Activated T-helper 9 cell treated with anti-CD3 and anti-CD28 coated beads, Interleukin-2, amount 50 U/mL, for 16 hours (primary cell): ENCODE results near the gene STARD7.
"Not testable (repeated sequence)": the region's sequence is repeated elsewhere in the genome, so short reads cannot be mapped to it uniquely, and the experiment has no call there.

Source experiments
- DNase-seq: peaks from one replicate; pipeline ENCODE4 v3.0.0-alpha.2; 2020; ENCODE audit warnings: low read depth

Gene STARD7, protein sequence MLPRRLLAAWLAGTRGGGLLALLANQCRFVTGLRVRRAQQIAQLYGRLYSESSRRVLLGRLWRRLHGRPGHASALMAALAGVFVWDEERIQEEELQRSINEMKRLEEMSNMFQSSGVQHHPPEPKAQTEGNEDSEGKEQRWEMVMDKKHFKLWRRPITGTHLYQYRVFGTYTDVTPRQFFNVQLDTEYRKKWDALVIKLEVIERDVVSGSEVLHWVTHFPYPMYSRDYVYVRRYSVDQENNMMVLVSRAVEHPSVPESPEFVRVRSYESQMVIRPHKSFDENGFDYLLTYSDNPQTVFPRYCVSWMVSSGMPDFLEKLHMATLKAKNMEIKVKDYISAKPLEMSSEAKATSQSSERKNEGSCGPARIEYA

DNA sequence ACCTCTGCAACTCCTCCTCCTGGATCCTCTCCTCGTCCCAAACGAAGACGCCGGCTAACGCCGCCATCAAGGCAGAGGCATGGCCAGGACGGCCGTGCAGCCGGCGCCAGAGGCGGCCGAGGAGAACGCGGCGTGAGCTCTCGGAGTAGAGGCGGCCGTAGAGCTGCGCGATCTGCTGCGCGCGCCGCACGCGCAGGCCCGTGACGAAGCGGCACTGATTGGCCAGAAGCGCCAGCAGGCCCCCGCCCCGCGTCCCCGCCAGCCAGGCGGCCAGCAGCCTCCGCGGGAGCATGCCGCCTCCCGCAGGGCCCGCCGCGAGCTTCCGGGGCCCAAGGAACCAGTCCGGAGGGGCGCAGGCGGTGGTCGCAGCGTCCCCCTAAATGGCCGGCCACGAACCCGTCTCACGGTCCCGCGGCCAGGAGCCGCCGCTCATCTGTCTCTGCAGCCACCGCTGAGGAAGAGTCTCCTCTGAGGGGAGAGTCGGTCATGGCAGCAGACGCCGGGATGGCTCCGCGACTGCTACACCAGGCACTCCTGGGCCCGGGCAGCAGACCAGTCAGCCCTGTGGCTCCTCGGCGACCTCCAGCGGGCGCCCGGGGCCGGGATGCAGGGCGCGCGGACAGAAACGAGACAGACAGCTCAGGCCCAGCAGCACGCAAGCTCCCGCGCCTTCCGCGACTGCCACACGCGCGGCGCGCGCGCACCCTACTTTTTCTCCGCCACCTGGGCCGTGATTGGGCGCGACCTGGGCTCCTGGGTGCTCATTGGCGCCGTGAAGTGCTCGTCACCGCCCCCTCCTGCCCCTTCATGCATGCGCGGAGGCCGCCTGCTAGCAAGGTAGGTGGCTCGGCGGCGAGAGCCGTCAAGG is at the start of gene STARD7:
TSS of gene STARD7 (minus strand) at position 685 of the 868 bp plus-strand sequence. CDS start at position 292, 393 bp downstream.
- DNase-seq: peak; percentile 96

DNA sequence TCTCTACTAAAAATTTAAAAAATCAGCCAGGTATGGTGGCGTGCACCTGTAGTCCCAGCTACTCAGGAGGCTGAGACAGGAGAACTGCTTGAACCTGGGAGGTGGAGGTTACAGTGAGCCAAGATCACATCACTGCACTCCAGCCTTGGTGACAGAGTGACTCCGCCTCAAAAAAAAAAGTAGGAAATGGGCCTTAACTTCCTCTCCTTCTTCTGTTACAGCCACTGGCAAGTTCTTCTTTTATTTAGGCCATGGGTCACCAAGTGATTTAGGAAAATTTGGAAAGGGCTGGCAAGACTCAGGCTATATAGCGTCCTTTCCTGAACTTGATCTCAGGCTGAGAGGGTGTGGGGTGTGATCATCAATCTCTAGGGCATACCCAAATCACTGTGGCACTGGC is 49.1 kb upstream of the STARD7 start:
- DNase-seq: not testable (repeated sequence)

DNA sequence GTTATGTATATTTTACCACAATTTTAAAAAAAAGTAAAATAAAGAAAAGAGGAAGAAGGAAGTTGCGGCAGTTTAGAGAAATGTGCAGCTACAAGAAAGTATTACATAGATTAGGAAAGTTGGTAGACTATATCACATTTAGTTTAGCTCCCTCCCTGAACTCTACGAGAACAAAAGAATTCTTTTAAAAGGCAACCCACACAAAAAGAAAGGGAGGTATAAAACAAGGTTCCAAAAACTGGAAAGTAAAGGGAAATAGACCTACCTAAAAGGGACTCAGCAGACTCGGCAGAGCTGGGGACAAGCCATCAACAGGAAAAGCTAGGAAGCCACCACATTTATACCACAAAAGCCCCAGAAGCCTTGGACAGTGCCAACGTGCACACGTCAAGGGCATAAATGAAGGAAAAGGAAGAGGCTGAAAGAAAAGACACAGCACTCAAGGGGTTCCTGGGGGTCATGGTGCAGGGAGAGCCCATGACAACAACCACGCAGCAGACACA is 48.0 kb upstream of the STARD7 start:
- no peak for DNase-seq

DNA sequence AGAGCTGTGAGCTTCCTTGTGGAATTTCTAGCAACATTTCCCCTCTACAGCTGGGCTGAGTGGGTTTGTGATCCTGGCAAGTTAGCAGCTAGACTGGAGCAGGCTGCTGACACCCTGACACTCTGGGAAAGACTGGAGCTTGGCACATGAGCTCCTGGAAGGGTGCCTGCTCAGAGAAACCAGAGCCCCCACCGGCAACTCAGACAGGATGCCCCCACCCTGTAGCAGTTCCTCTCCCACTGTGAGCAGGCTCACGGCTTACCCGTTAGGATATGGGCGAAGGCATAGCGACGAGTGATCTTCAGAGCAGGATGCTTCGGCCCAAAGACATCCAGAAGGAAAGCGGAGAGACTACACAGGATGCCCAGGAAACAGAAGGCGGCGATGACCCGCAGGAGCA is 45.9 kb upstream of the STARD7 start:
- no peak for DNase-seq

DNA sequence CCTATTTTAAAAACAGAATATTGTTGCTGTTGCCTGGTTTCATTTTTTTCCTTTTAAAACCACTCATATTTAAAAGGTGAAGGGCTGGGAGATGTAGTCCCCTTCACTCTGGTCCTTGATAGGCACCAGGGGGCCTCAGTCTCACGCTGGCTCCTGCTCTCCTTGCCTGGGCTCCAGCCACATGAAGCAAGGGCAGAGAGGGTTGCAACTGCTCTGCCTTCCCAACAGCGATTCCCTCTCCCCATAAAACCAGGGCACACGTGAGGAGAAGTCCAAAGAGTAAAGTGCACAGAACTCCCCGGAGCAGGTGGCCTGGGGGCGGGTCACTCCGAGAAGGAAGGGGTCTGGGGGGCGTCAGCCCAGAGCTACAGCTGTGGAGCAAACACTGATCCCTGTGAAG is 44.4 kb upstream of the STARD7 start:
- DNase-seq: no peak

DNA sequence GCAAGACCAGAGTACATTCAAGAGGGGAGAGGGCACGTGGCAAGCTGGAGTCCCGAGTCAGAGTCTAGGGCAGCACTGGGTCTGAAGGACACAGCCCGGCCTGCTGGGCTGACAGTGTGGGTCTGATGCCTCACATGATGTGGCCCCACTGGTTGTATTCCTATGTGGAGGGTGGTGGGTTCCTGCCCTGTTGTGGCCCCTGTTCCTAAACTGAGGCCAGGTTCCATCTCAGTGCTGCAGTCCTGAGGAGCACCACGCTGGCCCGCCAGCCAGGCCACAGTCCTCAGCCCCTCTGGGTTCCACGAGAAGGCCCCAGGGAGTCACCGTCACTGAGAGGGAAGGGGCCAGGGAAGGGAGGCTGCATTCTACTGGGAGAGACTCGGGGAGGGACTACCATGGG is 43.9 kb upstream of the STARD7 start:
- DNase-seq: no peak

DNA sequence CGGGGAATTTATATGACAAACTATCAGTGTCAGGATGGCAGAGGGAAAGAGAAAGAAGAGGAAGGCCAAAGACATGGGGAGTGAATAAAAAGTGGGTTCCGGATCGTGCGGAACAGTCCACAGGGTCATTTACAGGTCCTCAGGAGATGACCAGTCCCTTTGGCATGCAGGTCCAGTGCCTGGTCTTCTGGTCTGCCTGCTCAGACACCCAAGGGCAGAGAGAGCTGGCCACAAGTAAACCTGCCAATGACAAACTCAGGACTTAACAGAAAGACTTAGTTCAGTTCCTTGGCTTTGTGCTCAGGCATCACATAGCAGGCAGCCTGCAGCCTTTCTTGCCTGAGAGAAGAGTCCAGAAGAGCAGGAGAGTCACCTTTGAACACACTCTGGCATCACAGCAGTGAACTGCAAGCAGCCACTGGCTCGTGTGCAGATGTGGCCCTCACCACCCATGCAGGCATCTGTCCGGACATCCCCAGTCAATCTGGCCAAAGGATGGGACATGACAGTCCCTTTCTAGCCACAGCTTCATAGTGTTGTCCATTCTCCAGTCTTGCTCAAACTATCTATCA is 43.2 kb upstream of the STARD7 start:
- no peak for DNase-seq

DNA sequence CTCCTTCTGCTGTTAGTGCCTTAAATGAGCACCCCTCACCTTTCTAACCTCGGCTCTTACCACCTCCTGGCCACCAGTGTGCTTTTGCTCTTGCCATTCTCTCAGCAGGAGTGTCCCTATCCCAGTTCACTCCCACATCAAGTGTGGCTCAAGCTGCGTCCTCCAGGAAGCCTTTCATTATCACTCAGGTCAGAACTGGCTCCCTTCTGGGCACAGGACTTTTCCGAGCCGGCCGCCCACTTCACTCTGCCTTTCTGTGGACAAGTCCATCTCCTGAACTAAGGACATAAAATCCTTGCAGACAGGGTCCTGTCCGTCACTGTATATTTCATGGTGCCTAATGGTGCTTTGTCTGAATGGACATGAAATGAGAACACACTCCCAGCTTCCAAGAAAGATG is 41.6 kb upstream of the STARD7 start:
- no peak for DNase-seq

DNA sequence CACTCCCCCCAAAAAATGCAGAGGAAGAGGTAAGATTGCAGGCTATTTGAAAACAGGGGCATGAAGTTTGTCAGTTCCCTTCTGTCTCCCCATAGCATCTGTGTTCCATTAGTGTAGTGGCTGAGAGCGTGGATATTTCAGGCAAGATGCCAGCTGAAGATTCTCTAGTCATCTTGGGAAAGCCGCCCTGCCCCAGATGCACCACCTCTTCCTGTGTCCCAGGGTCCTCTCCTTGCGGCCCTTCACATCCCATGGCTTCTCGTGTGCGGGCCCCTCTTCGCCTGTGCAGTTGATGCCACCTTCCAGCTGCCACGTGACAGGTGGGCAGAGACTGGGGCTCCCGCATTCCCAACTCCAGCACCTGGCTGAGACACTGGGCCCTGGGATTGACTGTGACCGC is 41.0 kb upstream of the STARD7 start:
- no peak for DNase-seq

DNA sequence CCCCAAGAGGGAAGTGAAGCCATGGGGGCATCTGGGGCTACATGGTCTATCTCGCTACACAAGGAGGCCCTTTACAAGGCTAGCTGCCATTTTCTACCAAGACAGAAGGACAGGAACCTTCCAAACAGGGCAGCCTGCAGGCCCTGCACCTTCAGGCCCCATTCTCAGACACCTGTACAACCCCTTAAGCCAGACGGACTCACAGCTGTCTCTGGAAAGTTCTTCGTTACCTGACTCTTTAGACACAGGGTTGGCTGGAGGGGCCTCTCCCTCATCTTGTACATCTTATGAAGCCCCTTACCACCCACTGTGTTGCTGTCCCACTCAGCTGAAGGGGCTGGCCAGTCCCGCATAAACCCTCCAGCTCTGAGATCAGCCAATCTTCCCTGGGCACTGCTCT is 40.0 kb upstream of the STARD7 start:
- no peak for DNase-seq

DNA sequence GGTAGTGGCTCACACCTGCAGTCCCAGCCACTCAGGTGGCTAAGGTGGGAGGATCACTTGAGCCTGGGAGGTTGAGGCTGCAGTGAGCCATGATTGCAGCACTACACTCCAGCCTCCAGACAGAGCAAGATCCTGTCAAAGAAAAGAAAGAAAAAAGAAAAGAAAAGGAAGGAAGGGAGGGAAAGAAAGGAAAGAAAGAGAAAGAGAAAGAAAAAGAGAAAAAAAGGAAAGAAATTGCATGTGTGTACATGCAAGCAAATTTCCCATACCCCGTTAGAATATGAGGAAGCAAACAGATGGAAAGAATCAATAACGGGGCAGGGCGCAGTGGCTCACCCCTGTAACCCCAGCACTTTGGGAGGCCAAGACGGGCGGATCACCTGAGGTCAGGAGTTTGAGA is 39.3 kb upstream of the STARD7 start:
- no peak for DNase-seq

DNA sequence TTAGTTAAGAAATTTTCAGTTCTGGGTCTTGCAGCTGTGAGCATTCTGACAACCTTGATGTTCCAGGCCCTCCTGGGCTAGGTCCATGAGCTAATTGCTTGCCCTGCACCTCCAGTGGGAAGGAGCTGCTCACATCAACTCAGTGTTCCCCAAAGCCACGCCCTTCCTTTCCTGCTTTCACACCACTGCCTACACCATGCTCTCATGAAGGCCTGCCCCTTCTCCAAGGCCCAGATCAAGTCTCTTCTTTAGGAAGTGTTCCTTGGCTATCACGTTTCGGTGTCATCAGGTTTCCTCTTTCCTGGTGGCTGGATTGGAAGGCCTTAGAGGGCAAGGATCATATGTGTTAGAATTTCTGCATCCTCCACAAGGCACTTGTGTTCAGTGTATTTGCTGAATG is 38.4 kb upstream of the STARD7 start:
- DNase-seq: no peak

DNA sequence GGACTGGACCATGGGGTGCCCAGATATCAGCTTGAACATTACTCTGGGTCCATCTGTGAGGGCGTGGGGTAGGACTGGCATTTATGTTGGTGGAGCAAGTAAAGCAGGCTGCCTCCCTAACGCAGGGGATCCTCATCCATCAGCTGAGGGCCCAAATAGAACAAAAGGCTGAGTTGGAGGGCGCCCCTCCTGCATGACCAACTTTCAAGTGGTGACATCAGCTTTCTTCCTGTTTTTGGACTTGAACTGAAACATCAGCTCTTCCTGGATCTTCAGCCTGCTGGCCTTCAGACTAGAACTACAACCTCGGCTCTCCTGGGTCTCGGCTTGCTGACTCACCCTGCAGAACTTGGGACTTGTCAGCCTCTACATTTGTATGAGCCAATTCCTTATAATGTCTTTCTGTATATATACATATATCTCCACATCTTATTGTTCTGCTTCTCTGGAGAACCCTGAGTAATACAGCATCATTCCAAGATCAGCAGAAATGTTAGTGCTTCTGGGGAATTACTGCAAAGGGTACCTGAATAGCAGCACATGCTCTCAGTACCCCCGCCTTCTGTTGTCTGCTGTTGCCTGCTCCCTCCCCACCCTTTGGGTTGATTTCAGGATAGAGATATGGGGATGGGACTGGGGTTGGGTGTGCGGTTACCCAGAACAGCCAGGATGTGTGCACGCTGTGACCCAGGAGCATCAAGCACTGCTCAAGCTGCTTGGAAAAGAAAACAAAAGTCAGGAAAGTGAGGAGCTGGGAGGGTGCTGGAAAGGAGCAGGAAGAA is 37.2 kb upstream of the STARD7 start:
- no peak for DNase-seq

DNA sequence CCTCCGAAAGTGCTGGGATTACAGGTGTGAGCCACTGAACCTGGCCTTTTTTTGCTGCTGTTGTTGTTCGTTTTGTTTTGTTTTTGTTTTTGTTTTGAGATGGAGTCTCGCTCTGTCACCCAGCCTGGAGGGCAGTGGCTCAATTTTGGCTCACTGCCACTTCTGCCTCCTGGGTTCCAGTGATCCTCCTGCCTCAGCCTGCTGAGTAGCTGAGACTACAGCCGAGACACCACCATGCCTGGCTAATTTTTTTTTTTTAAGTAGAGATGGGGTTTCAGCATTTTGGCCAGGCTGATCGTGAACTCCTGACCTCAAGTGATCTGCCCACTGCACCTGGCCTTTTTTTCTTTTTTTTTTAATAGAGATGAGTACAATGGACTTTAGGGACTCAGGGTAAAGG is 35.2 kb upstream of the STARD7 start:
- DNase-seq: no peak

DNA sequence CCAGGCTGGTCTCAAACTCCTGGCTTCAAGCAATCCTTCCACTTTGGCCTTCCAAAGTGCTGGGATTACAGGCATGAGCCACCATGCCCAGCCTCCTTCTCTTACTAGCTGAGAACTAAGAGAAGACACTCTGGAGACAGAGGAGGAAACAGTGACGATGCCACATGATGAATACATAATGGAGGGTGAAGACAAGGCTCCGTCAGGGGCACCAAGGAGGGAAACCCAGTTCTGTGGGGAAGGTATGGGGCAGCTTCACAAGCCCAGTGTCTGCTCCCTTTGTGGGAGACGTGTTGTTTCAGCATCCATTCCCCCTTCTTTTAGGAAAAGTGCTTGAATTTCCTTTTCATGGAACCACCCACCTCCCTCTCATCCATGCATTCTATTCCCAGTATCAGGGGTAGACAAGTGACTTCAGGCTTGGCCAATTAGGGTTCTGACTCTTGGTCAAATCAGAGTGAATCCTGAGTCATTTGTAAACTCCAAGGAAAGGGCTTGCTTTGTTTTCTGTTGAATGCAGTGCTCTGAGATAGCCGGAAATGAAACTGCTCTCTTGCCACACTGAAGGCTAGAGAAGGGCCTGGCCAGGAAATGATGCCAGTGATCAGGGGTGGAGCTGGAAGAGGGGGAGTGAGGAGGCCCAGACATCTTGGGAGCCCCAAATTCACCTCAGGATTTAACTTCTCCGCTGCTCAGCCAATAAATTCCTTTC is 33.4 kb upstream of the STARD7 start:
- DNase-seq: peak; percentile 13

DNA sequence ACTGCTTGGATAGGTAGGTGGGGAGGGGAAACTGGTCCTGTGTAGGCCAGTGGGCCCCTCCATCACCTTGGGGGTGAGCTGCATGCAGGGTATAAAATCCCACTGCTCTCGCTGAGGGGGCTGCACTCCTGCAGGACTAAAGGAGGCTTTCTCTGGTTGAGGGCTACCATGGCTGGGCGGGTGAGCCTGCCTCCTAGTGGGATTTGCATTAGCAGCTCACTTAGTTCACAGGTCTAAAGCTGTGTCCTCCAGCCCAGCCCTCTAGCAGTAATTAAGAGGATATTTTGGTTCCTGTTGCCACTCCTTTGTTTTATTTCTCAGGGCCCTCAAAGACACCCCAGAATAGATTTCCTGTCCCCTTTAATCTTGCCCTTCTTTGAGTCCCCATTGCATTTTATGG is 32.6 kb upstream of the STARD7 start:
- DNase-seq: no peak

DNA sequence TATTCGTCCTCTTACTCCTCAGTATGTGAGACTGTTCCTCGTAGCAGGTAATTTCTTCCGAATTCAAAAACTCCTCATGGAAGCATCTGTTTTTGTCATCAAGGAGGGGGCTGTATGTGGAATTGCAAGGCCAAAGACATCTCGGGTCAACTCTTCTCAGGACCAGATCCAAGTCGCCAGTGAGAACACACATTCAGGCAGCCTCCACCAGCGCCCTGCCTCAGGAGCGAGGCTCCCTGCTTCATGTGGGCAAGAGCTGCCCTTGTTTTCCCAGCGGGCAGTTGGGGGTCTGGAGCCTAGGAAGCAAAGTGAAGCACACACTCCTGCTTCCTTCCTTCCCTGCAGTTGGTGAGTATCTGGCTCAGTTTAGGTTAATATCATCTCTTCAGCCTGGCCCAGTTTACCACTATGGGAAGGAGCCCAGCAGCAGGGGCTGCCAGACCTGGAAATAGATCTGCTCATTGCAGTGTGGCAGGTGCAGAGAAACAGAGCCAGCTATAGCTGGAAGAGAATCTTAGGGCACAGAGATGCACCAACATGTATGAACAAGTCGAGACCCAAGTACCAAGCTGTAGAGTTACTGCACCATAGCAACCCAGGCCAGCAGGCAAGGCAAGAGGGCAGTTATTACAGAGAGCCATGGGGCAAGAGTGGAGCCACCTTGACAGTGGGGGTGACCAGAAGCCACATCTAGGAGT is 31.9 kb upstream of the STARD7 start:
- DNase-seq: no peak

DNA sequence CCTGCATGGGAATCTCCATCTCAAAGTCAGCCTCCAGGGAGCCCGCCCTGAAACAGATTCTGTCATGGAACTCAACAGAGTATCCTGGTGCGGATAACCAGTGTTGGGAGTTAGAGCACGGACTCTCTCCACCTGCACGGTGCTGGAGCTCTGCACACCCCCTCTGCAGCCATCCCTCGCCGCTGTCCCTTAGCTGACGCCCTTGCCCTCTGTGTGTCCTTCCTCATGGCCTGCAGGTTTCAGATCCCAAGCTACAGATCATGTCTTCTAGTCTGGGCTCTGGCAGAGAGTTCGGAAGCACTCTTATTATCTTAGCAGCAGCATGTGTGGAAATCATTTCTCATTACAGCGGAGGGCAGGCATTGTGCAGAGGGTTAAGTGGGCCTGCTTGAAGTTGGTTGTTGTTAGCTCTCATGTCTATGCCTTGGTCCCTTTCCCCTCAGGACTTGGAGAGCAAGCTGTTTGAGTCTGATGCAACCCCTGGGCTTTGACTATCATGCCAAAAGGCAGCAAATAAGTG is 31.2 kb upstream of the STARD7 start:
- DNase-seq: no peak

DNA sequence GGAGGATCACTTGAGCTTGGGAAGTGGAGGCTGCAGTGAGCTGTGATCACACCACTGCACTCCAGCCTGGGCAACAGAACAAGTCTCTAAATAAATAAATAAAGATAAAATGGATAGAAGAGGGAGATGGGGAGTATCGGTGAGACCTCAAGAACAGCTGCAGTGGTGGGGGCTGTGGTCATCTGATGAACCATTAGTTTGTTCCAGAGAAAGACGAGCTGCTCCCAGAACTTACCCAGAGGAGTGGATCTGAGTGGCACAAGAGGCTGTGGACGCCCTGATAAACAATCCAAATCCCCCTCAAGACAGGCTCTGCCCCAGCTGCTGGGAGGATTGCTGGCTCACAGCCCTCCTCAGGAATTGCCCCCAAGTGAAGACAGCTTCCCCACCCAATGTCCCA is 30.5 kb upstream of the STARD7 start:
- no peak for DNase-seq

DNA sequence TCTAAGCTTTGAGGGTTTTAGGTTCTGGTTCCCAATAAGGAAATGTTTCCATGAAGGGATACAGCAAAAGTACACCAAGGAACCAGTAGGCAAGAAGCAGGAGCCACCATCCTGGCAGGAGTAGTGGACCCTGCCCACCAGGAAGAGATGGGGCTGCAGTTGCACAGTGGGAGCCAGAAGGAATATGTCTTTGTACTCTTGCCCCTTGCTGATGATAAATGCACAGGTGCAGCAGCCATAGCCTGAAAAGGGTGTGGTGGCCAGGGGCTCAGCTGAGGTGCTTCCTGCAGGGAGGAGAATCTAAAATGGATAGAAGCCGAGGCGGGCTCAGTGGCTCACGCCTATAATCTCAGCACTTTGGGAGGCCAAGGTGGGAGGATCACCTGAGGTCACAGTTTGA is 29.6 kb upstream of the STARD7 start:
- no peak for DNase-seq

DNA sequence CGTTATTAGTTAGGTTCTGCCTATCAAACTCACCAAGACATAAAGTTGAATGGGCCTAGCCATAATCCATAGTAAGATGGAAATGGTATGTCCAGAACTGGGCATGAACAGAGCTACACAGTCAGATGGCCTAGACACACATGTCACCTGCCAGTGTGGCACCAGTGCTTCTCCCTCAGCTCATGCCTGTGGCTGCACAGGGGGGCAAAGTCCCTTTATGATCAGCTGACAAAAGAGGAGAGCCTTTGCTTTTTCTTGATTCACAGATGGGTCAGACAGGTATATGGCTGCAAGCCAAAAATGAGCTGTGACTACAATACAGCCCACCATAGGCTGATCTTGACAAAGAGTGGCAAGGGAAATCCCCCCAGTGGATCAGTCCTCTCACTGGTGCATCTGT is 28.3 kb upstream of the STARD7 start:
- no peak for DNase-seq
